AML-193 (cell line): ENCODE data around the gene TBX3.

Experiments
- DNase-seq, 2 experiments: peaks; one replicate each; lab custom pipeline; 2025; lab: John Stamatoyannopoulos, UW

The TBX3 gene

GRCh38 chr12:114627393-114627792, 56.6 kb downstream of the TBX3 start:
- no peak for DNase-seq

GRCh38 chr12:114625294-114625851, 58.6 kb downstream of the TBX3 start:
- DNase-seq: peak; percentile 6 to 26

GRCh38 chr12:114623737-114624136, 60.2 kb downstream of the TBX3 start:
- DNase-seq: no peak
